HG03460 (cell line): Measurements from ENCODE around the gene UBR3.
A peak's percentile ranks its signal among the peaks of the same experiment; 100 is the strongest.
"Not testable (repeated sequence)": the region's sequence is repeated elsewhere in the genome, so short reads cannot be mapped to it uniquely, and the experiment has no call there.

ENCODE experiments used
- ATAC-seq: cut with Tn5 transposase; IDR thresholded peaks from one replicate; pipeline ENCODE4 v1.9.1; 2021; ENCODE audit not compliant: unreplicated experiment

Gene UBR3

GRCh38 chr2:169827272-169828140 is at the start of gene UBR3:
UBR3 (plus strand) TSS chr2:169827454; CDS start chr2:169827508, 54 bp downstream.
- ATAC-seq: peak; percentile 82

- no peak for ATAC-seq
Measured at GRCh38 chr2:169778446-169778845, 48.8 kb upstream of the UBR3 start.

GRCh38 chr2:169781249-169782013 is 45.8 kb upstream of the UBR3 start:
- ATAC-seq: no peak

GRCh38 chr2:169782513-169782912 is 44.7 kb upstream of the UBR3 start:
- no peak for ATAC-seq

GRCh38 chr2:169790581-169790980 is 36.7 kb upstream of the UBR3 start:
- ATAC-seq: no peak

GRCh38 chr2:169795181-169795580 is 32.1 kb upstream of the UBR3 start:
- ATAC-seq: no peak

- no peak for ATAC-seq
Measured at GRCh38 chr2:169796441-169796840, 30.8 kb upstream of the UBR3 start.

GRCh38 chr2:169797601-169798000 is 29.7 kb upstream of the UBR3 start:
- ATAC-seq: no peak

GRCh38 chr2:169798397-169798717 is 28.9 kb upstream of the UBR3 start:
- no peak for ATAC-seq

GRCh38 chr2:169798718-169799592 is 28.3 kb upstream of the UBR3 start, which contains the start of gene SSB:
SSB (plus strand) TSS chr2:169798871; CDS start chr2:169800961, 2,090 bp downstream.
- ATAC-seq: peak; percentile 98

- no peak for ATAC-seq
Measured at GRCh38 chr2:169803480-169803879, 23.8 kb upstream of the UBR3 start.

GRCh38 chr2:169806586-169806985 is 20.7 kb upstream of the UBR3 start:
- ATAC-seq: no peak

GRCh38 chr2:169808221-169808620 is 19.0 kb upstream of the UBR3 start:
- ATAC-seq: no peak

GRCh38 chr2:169815849-169816248 is 11.4 kb upstream of the UBR3 start:
- ATAC-seq: no peak

GRCh38 chr2:169816961-169817360 is 10.3 kb upstream of the UBR3 start:
- ATAC-seq: not testable (repeated sequence)

- ATAC-seq: not testable (repeated sequence)
Measured at GRCh38 chr2:169817369-169817768, 9.9 kb upstream of the UBR3 start.

- no peak for ATAC-seq
Measured at GRCh38 chr2:169818241-169818640, 9.0 kb upstream of the UBR3 start.

- no peak for ATAC-seq
Measured at GRCh38 chr2:169819106-169819505, 8.1 kb upstream of the UBR3 start.

- ATAC-seq: not testable (repeated sequence)
Measured at GRCh38 chr2:169820101-169820500, 7.2 kb upstream of the UBR3 start.

GRCh38 chr2:169822036-169822435 is 5.2 kb upstream of the UBR3 start:
- no peak for ATAC-seq

- ATAC-seq: no peak
Measured at GRCh38 chr2:169822785-169823392, 4.4 kb upstream of the UBR3 start.
